Measurements from ENCODE around the gene PTGIS.

PTGIS gene

GRCh38 chr20:49579874-49580812 is 12.2 kb upstream of the PTGIS start:
- no peak overlapping the region for H3K4me3 ChIP-seq (ENCODE audit: low read length)
- H3K36me3 ChIP-seq (ENCODE audit: insufficient read depth, low read length), result no peaks in the 10 kb centered on the region
- peaks cover 2% of the 10 kb centered on the region for H3K9me3 ChIP-seq (ENCODE audit: low read length)
- H3K4me1 ChIP-seq (ENCODE audit: insufficient read depth, low read length), result no peaks in the 10 kb centered on the region
- no peak overlapping the region for H2AFZ ChIP-seq (ENCODE audit: low read depth, low read length)
- peaks cover 18% of the 10 kb centered on the region for H3K27me3 ChIP-seq (ENCODE audit: insufficient read depth, low read length)

GRCh38 chr20:49579195-49579594 is 11.3 kb upstream of the PTGIS start:
- Histone ChIP-seq H3K4me1 (ENCODE audit: insufficient read depth, low read length) (no peaks in the 10 kb centered on the region), H3K36me3 (ENCODE audit: insufficient read depth, low read length) (no peaks in the 10 kb centered on the region), H3K4me3 (ENCODE audit: low read length) (no peak overlapping the region), H3K27me3 (ENCODE audit: insufficient read depth, low read length) (peaks cover 18% of the 10 kb centered on the region), H2AFZ (ENCODE audit: low read depth, low read length) (no peak overlapping the region), H3K9me3 (ENCODE audit: low read length) (peaks cover 2% of the 10 kb centered on the region)

GRCh38 chr20:49578436-49578835 is 10.5 kb upstream of the PTGIS start:
- H3K36me3 ChIP-seq (ENCODE audit: insufficient read depth, low read length), result no peaks in the 10 kb centered on the region
- peaks cover 18% of the 10 kb centered on the region for H3K27me3 ChIP-seq (ENCODE audit: insufficient read depth, low read length)
- no peaks in the 10 kb centered on the region for H3K4me1 ChIP-seq (ENCODE audit: insufficient read depth, low read length)
- no peak overlapping the region for H3K4me3 ChIP-seq (ENCODE audit: low read length)
- H2AFZ ChIP-seq (ENCODE audit: low read depth, low read length), result no peak overlapping the region
- H3K9me3 ChIP-seq (ENCODE audit: low read length), result peaks cover 2% of the 10 kb centered on the region

GRCh38 chr20:49575551-49576060 is 7.7 kb upstream of the PTGIS start:
- Histone ChIP-seq H3K9me3 (ENCODE audit: low read length) (no peaks in the 10 kb centered on the region), H3K4me1 (ENCODE audit: insufficient read depth, low read length) (no peaks in the 10 kb centered on the region)

GRCh38 chr20:49573900-49574416 is 6.0 kb upstream of the PTGIS start:
- H3K9me3 ChIP-seq (ENCODE audit: low read length), result no peaks in the 10 kb centered on the region
- no peak overlapping the region for H2AFZ ChIP-seq (ENCODE audit: low read depth, low read length)
- peaks cover 29% of the 10 kb centered on the region for H3K27me3 ChIP-seq (ENCODE audit: insufficient read depth, low read length)
- H3K4me1 ChIP-seq (ENCODE audit: insufficient read depth, low read length), result no peaks in the 10 kb centered on the region
- H3K4me3 ChIP-seq (ENCODE audit: low read length), result no peak overlapping the region
- H3K36me3 ChIP-seq (ENCODE audit: insufficient read depth, low read length), result no peaks in the 10 kb centered on the region

More at GRCh38 chr20:49575551-49576060, 7.7 kb upstream of the PTGIS start:
- no peak overlapping the region for H3K4me3 ChIP-seq (ENCODE audit: low read length)
- no peaks in the 10 kb centered on the region for H3K36me3 ChIP-seq (ENCODE audit: insufficient read depth, low read length)
- peaks cover 26% of the 10 kb centered on the region for H3K27me3 ChIP-seq (ENCODE audit: insufficient read depth, low read length)
- no peak overlapping the region for H2AFZ ChIP-seq (ENCODE audit: low read depth, low read length)

- Histone ChIP-seq H3K36me3 (ENCODE audit: insufficient read depth, low read length) (no peaks in the 10 kb centered on the region), H3K27me3 (ENCODE audit: insufficient read depth, low read length) (peaks cover 24% of the 10 kb centered on the region), H3K4me1 (ENCODE audit: insufficient read depth, low read length) (peaks cover 4% of the 10 kb centered on the region), H3K4me3 (ENCODE audit: low read length) (no peak overlapping the region), H3K9me3 (ENCODE audit: low read length) (no peaks in the 10 kb centered on the region), H2AFZ (ENCODE audit: low read depth, low read length) (no peak overlapping the region)
These were observed 4.9 kb upstream of the PTGIS start for GRCh38 chr20:49572857-49573256.

- no peak overlapping the region for H2AFZ ChIP-seq (ENCODE audit: low read depth, low read length)
- no peaks in the 10 kb centered on the region for H3K9me3 ChIP-seq (ENCODE audit: low read length)
- no peak overlapping the region for H3K4me3 ChIP-seq (ENCODE audit: low read length)
- H3K27me3 ChIP-seq (ENCODE audit: insufficient read depth, low read length), result peaks cover 28% of the 10 kb centered on the region
- no peaks in the 10 kb centered on the region for H3K36me3 ChIP-seq (ENCODE audit: insufficient read depth, low read length)
- peaks cover 4% of the 10 kb centered on the region for H3K4me1 ChIP-seq (ENCODE audit: insufficient read depth, low read length)
These were observed 3.6 kb upstream of the PTGIS start for GRCh38 chr20:49571553-49571835.

- Histone ChIP-seq H3K4me3 (ENCODE audit: low read length) (no peak overlapping the region), H3K4me1 (ENCODE audit: insufficient read depth, low read length) (peaks cover 4% of the 10 kb centered on the region), H3K27me3 (ENCODE audit: insufficient read depth, low read length) (peaks cover 28% of the 10 kb centered on the region), H3K9me3 (ENCODE audit: low read length) (no peaks in the 10 kb centered on the region), H2AFZ (ENCODE audit: low read depth, low read length) (no peak overlapping the region), H3K36me3 (ENCODE audit: insufficient read depth, low read length) (no peaks in the 10 kb centered on the region)
These were observed 3.1 kb upstream of the PTGIS start for GRCh38 chr20:49570828-49571552.

GRCh38 chr20:49570161-49570827 is 2.4 kb upstream of the PTGIS start:
- H2AFZ ChIP-seq (ENCODE audit: low read depth, low read length), result no peak overlapping the region
- H3K4me1 ChIP-seq (ENCODE audit: insufficient read depth, low read length), result peaks cover 4% of the 10 kb centered on the region
- H3K27me3 ChIP-seq (ENCODE audit: insufficient read depth, low read length), result peaks cover 26% of the 10 kb centered on the region

GRCh38 chr20:49569411-49570115 is 1.6 kb upstream of the PTGIS start:
- H3K27me3 ChIP-seq (ENCODE audit: insufficient read depth, low read length), result peaks cover 26% of the 10 kb centered on the region
- no peak overlapping the region for H3K4me3 ChIP-seq (ENCODE audit: low read length)

More at GRCh38 chr20:49570161-49570827, 2.4 kb upstream of the PTGIS start:
- H3K9me3 ChIP-seq (ENCODE audit: low read length), result no peaks in the 10 kb centered on the region
- H3K4me3 ChIP-seq (ENCODE audit: low read length), result no peak overlapping the region
- H3K36me3 ChIP-seq (ENCODE audit: insufficient read depth, low read length), result no peaks in the 10 kb centered on the region

GRCh38 chr20:49568278-49569151 is 578 bp upstream of the PTGIS start:
- Histone ChIP-seq H3K27me3 (ENCODE audit: insufficient read depth, low read length) (peaks cover 26% of the 10 kb centered on the region), H3K4me3 (ENCODE audit: low read length) (peak overlapping the region; percentile 27), H3K4me1 (ENCODE audit: insufficient read depth, low read length) (peaks cover 4% of the 10 kb centered on the region), H3K9me3 (ENCODE audit: low read length) (no peaks in the 10 kb centered on the region), H3K36me3 (ENCODE audit: insufficient read depth, low read length) (no peaks in the 10 kb centered on the region), H2AFZ (ENCODE audit: low read depth, low read length) (no peak overlapping the region)

More at GRCh38 chr20:49569411-49570115, 1.6 kb upstream of the PTGIS start:
- Histone ChIP-seq H3K36me3 (ENCODE audit: insufficient read depth, low read length) (no peaks in the 10 kb centered on the region), H2AFZ (ENCODE audit: low read depth, low read length) (no peak overlapping the region), H3K9me3 (ENCODE audit: low read length) (no peaks in the 10 kb centered on the region), H3K4me1 (ENCODE audit: insufficient read depth, low read length) (peaks cover 4% of the 10 kb centered on the region)

Measured in neuron (in vitro differentiated cells).